Measurements from ENCODE around the gene ARSK. TPM values are rescaled to one million over a fixed set of nuclear protein-coding genes. Genes with fewer than 3 reads are reported as not detected.

The ARSK gene
- total and polyA plus RNA-seq, 2 experiments from 2014 or later: 23.2 to 40.8 TPM

DNA sequence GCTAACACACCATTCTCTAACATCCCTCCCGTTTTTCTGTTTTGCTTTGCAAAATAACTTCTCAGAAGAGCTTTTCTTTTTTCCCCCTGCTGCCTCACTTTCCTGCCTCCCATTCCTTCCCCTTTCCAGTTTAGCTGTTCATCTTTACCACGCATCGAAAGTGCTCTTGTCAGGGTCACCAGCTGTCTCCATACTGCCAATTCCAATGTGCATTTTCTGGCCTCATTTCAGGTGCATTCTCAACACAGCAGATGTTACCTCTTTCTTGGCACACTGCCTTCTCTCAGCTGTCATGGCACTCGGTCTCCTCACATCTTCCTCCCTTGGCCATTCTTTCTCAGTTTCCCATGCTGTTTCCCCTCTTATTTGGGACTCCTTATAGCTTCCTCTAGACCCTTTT, 9.5 kb downstream of the ARSK start:
- no peaks in the 10 kb centered on the region for H3K36me3 Mint-ChIP-seq (ENCODE audit: low read depth)
- H3K27me3 Mint-ChIP-seq (ENCODE audit: insufficient read depth, low read depth, poor library complexity): no peaks in the 10 kb centered on the region
- H4K20me1 ChIP-seq (replicated peaks; ENCODE audit: insufficient read depth): no peaks in the 10 kb centered on the region; the same call in 1 of the 2 replicates
- H2AFZ ChIP-seq: no peak overlapping the region
- H3K4me1 Mint-ChIP-seq: peaks cover 2% of the 10 kb centered on the region; the same call in 1 of the 3 replicates
- H3K27ac ChIP-seq (ENCODE audit: low read depth): no peak overlapping the region
- TF ChIP-seq, protein P1, sequence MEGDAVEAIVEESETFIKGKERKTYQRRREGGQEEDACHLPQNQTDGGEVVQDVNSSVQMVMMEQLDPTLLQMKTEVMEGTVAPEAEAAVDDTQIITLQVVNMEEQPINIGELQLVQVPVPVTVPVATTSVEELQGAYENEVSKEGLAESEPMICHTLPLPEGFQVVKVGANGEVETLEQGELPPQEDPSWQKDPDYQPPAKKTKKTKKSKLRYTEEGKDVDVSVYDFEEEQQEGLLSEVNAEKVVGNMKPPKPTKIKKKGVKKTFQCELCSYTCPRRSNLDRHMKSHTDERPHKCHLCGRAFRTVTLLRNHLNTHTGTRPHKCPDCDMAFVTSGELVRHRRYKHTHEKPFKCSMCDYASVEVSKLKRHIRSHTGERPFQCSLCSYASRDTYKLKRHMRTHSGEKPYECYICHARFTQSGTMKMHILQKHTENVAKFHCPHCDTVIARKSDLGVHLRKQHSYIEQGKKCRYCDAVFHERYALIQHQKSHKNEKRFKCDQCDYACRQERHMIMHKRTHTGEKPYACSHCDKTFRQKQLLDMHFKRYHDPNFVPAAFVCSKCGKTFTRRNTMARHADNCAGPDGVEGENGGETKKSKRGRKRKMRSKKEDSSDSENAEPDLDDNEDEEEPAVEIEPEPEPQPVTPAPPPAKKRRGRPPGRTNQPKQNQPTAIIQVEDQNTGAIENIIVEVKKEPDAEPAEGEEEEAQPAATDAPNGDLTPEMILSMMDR (conservative IDR thresholded peaks at IDR 0.05; ENCODE audit: low read depth in 2 of 2): no peak
- TF ChIP-seq ZNF114 (CRISPR knock-in tag; IDR thresholded peaks at IDR 0.05): no peak
- TF ChIP-seq CREB1 (CRISPR knock-in tag; IDR thresholded peaks at IDR 0.05; ENCODE audit: low read depth): no peak
- no peak for TF ChIP-seq STAT1 (IDR thresholded peaks at IDR 0.05; ENCODE audit: unreplicated experiment)
- no peak for TF ChIP-seq JUNB (IDR thresholded peaks at IDR 0.05; ENCODE audit: unreplicated experiment)
- TF ChIP-seq NANOG (IDR thresholded peaks at IDR 0.05; ENCODE audit: borderline replicate concordance): no peak
- TF ChIP-seq, protein P2, sequence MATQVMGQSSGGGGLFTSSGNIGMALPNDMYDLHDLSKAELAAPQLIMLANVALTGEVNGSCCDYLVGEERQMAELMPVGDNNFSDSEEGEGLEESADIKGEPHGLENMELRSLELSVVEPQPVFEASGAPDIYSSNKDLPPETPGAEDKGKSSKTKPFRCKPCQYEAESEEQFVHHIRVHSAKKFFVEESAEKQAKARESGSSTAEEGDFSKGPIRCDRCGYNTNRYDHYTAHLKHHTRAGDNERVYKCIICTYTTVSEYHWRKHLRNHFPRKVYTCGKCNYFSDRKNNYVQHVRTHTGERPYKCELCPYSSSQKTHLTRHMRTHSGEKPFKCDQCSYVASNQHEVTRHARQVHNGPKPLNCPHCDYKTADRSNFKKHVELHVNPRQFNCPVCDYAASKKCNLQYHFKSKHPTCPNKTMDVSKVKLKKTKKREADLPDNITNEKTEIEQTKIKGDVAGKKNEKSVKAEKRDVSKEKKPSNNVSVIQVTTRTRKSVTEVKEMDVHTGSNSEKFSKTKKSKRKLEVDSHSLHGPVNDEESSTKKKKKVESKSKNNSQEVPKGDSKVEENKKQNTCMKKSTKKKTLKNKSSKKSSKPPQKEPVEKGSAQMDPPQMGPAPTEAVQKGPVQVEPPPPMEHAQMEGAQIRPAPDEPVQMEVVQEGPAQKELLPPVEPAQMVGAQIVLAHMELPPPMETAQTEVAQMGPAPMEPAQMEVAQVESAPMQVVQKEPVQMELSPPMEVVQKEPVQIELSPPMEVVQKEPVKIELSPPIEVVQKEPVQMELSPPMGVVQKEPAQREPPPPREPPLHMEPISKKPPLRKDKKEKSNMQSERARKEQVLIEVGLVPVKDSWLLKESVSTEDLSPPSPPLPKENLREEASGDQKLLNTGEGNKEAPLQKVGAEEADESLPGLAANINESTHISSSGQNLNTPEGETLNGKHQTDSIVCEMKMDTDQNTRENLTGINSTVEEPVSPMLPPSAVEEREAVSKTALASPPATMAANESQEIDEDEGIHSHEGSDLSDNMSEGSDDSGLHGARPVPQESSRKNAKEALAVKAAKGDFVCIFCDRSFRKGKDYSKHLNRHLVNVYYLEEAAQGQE (IDR thresholded peaks at IDR 0.05; ENCODE audit: unreplicated experiment): no peak
- TF ChIP-seq, protein P3, sequence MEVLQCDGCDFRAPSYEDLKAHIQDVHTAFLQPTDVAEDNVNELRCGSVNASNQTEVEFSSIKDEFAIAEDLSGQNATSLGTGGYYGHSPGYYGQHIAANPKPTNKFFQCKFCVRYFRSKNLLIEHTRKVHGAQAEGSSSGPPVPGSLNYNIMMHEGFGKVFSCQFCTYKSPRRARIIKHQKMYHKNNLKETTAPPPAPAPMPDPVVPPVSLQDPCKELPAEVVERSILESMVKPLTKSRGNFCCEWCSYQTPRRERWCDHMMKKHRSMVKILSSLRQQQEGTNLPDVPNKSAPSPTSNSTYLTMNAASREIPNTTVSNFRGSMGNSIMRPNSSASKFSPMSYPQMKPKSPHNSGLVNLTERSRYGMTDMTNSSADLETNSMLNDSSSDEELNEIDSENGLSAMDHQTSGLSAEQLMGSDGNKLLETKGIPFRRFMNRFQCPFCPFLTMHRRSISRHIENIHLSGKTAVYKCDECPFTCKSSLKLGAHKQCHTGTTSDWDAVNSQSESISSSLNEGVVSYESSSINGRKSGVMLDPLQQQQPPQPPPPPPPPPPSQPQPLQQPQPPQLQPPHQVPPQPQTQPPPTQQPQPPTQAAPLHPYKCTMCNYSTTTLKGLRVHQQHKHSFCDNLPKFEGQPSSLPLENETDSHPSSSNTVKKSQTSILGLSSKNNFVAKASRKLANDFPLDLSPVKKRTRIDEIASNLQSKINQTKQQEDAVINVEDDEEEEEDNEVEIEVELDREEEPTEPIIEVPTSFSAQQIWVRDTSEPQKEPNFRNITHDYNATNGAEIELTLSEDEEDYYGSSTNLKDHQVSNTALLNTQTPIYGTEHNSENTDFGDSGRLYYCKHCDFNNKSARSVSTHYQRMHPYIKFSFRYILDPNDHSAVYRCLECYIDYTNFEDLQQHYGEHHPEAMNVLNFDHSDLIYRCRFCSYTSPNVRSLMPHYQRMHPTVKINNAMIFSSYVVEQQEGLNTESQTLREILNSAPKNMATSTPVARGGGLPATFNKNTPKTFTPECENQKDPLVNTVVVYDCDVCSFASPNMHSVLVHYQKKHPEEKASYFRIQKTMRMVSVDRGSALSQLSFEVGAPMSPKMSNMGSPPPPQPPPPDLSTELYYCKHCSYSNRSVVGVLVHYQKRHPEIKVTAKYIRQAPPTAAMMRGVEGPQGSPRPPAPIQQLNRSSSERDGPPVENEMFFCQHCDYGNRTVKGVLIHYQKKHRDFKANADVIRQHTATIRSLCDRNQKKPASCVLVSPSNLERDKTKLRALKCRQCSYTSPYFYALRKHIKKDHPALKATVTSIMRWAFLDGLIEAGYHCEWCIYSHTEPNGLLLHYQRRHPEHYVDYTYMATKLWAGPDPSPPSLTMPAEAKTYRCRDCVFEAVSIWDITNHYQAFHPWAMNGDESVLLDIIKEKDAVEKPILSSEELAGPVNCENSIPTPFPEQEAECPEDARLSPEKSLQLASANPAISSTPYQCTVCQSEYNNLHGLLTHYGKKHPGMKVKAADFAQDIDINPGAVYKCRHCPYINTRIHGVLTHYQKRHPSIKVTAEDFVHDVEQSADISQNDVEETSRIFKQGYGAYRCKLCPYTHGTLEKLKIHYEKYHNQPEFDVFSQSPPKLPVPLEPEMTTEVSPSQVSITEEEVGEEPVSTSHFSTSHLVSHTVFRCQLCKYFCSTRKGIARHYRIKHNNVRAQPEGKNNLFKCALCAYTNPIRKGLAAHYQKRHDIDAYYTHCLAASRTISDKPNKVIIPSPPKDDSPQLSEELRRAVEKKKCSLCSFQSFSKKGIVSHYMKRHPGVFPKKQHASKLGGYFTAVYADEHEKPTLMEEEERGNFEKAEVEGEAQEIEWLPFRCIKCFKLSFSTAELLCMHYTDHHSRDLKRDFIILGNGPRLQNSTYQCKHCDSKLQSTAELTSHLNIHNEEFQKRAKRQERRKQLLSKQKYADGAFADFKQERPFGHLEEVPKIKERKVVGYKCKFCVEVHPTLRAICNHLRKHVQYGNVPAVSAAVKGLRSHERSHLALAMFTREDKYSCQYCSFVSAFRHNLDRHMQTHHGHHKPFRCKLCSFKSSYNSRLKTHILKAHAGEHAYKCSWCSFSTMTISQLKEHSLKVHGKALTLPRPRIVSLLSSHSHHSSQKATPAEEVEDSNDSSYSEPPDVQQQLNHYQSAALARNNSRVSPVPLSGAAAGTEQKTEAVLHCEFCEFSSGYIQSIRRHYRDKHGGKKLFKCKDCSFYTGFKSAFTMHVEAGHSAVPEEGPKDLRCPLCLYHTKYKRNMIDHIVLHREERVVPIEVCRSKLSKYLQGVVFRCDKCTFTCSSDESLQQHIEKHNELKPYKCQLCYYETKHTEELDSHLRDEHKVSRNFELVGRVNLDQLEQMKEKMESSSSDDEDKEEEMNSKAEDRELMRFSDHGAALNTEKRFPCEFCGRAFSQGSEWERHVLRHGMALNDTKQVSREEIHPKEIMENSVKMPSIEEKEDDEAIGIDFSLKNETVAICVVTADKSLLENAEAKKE (CRISPR knock-in tag; IDR thresholded peaks at IDR 0.05): no peak
- no peak for TF ChIP-seq POLR2AphosphoS5 (IDR thresholded peaks at IDR 0.05; ENCODE audit: low read depth)
- TF ChIP-seq, protein P4, sequence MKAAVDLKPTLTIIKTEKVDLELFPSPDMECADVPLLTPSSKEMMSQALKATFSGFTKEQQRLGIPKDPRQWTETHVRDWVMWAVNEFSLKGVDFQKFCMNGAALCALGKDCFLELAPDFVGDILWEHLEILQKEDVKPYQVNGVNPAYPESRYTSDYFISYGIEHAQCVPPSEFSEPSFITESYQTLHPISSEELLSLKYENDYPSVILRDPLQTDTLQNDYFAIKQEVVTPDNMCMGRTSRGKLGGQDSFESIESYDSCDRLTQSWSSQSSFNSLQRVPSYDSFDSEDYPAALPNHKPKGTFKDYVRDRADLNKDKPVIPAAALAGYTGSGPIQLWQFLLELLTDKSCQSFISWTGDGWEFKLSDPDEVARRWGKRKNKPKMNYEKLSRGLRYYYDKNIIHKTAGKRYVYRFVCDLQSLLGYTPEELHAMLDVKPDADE (IDR thresholded peaks at IDR 0.05): no peak
- no peaks in the 10 kb centered on the region for H3K79me2 ChIP-seq (replicated peaks; ENCODE audit: insufficient read depth)
- H3K4me1 ChIP-seq (ENCODE audit: insufficient read depth): no peaks in the 10 kb centered on the region
- no peak overlapping the region for H3K4me3 ChIP-seq
- H3K36me3 ChIP-seq (ENCODE audit: insufficient read depth): no peaks in the 10 kb centered on the region
- no peaks in the 10 kb centered on the region for H3K27me3 ChIP-seq (ENCODE audit: insufficient read depth)
- DNase-seq (ENCODE audit: low spot score) (no peak), ATAC-seq (no peak)
- H3K9me2 ChIP-seq (ENCODE audit: insufficient read depth): no peaks in the 10 kb centered on the region
- no peak overlapping the region for H3K4me3 Mint-ChIP-seq
- no peak overlapping the region for H3K27ac Mint-ChIP-seq
- H3K4me2 ChIP-seq: no peak overlapping the region
- H3F3A ChIP-seq (replicated peaks; ENCODE audit: low read depth): no peaks in the 10 kb centered on the region
- H3K9me3 Mint-ChIP-seq: no peaks in the 10 kb centered on the region

Measured in GM23338 (cell line).